NCI-H1436 (cell line): ENCODE measurements around the gene GSTA4.
"Not testable (repeated sequence)": the region's sequence is repeated elsewhere in the genome, so short reads cannot be mapped to it uniquely, and the experiment has no call there.

ENCODE experiments used
- DNase-seq: peaks from one replicate; lab custom pipeline; 2025; lab: John Stamatoyannopoulos, UW

GSTA4 gene

GRCh38 chr6:52975580-52975979 lies 19.5 kb downstream of the GSTA4 start:
- DNase-seq: no peak

GRCh38 chr6:52972989-52973388 lies 22.1 kb downstream of the GSTA4 start:
- DNase-seq: no peak

GRCh38 chr6:52969359-52969758 lies 25.7 kb downstream of the GSTA4 start:
- DNase-seq: no peak

- DNase-seq: no peak
Observed at GRCh38 chr6:52966101-52966500, 29.0 kb downstream of the GSTA4 start.

- DNase-seq: no peak
Observed at GRCh38 chr6:52965380-52965779, 29.7 kb downstream of the GSTA4 start.

- no peak for DNase-seq
Observed at GRCh38 chr6:52964318-52964717, 30.8 kb downstream of the GSTA4 start.

GRCh38 chr6:52962701-52963100 lies 32.4 kb downstream of the GSTA4 start:
- DNase-seq: no peak

- DNase-seq: not testable (repeated sequence)
Observed at GRCh38 chr6:52961022-52961421, 34.1 kb downstream of the GSTA4 start.

- DNase-seq: not testable (repeated sequence)
Observed at GRCh38 chr6:52960211-52960610, 34.9 kb downstream of the GSTA4 start.

GRCh38 chr6:52958546-52959255 lies 36.4 kb downstream of the GSTA4 start:
- DNase-seq: no peak

GRCh38 chr6:52955871-52956270 lies 39.2 kb downstream of the GSTA4 start:
- no peak for DNase-seq

- DNase-seq: no peak
Observed at GRCh38 chr6:52953911-52954839, 40.9 kb downstream of the GSTA4 start.

- no peak for DNase-seq
Observed at GRCh38 chr6:52946306-52946705, 48.8 kb downstream of the GSTA4 start.

GRCh38 chr6:52942821-52943220 lies 52.3 kb downstream of the GSTA4 start:
- not testable (repeated sequence) for DNase-seq

- no peak for DNase-seq
Observed at GRCh38 chr6:52942221-52942620, 52.9 kb downstream of the GSTA4 start.

GRCh38 chr6:52937908-52938307 lies 57.2 kb downstream of the GSTA4 start:
- DNase-seq: no peak

GRCh38 chr6:52933778-52934177 lies 61.3 kb downstream of the GSTA4 start:
- no peak for DNase-seq

GRCh38 chr6:52931351-52931750 lies 63.7 kb downstream of the GSTA4 start:
- no peak for DNase-seq

GRCh38 chr6:52929321-52930164 lies 65.5 kb downstream of the GSTA4 start:
- DNase-seq: no peak
